K562 (cell line): ENCODE measurements around the gene TTBK1. TPM values are rescaled to one million over a fixed set of nuclear protein-coding genes. Genes with fewer than 3 reads are reported as not detected.

Experiments used
- ARHGAP35 ChIP-seq: fragments of 450-650 bp; IDR thresholded peaks from 2 replicates; pipeline ENCODE4 v1.6.1; 2018; ENCODE audit not compliant: partially characterized antibody
- CUX1 ChIP-seq: fragments of 200-800 bp; sonication (Bioruptor generic); IDR thresholded peaks from 2 replicates; pipeline ENCODE4 v1.6.1; 2016; ENCODE audit warnings: missing genetic modification characterization, missing compliant biosample characterization
- CXXC5 ChIP-seq: fragments of 250-450 bp; sonication (Bioruptor Pico); IDR thresholded peaks from 2 replicates; pipeline ENCODE4 v1.8.0; 2022; ENCODE audit warnings: inconsistent platforms, mild to moderate bottlenecking, moderate library complexity
- DDX20 ChIP-seq: fragments of 450-650 bp; IDR thresholded peaks from 2 replicates; pipeline ENCODE4 v1.6.1; 2016; ENCODE audit warnings: missing genetic modification characterization, low read depth, mild to moderate bottlenecking, missing compliant biosample characterization, moderate library complexity
- HDAC8 ChIP-seq: fragments of 450-650 bp; IDR thresholded peaks from 2 replicates; pipeline ENCODE4 v1.6.1; 2016; ENCODE audit warnings: mild to moderate bottlenecking, missing genetic modification characterization, moderate library complexity, missing compliant biosample characterization
- HNRNPK ChIP-seq: fragments of 200-400 bp; formaldehyde crosslinking; IDR thresholded peaks from one replicate; pipeline ENCODE4 v1.6.1; 2018; ENCODE audit warnings: mild to moderate bottlenecking, low read depth, low read length; ENCODE audit not compliant: poor library complexity, severe bottlenecking
- HNRNPUL1 ChIP-seq: fragments of 200-400 bp; formaldehyde crosslinking; IDR thresholded peaks from 2 replicates; pipeline ENCODE4 v1.6.1; 2017; ENCODE audit warnings: low read length
- HOXB6 ChIP-seq: fragments of 250-450 bp; sonication (Bioruptor Pico); IDR thresholded peaks from 2 replicates; pipeline ENCODE4 v1.5.1; 2022; ENCODE audit warnings: mild to moderate bottlenecking, borderline replicate concordance
- KLF13 ChIP-seq: fragments of 450-650 bp; IDR thresholded peaks from 2 replicates; pipeline ENCODE4 v1.6.1; 2016; ENCODE audit warnings: missing genetic modification characterization, low read depth, mild to moderate bottlenecking, missing compliant biosample characterization, moderate library complexity, borderline replicate concordance
- KLF16 ChIP-seq: IDR thresholded peaks from 2 replicates; pipeline ENCODE4 v1.6.1; 2016; ENCODE audit warnings: antibody characterized with exemption
- MCM5 ChIP-seq: fragments of 450-650 bp; IDR thresholded peaks from 2 replicates; pipeline ENCODE4 v1.6.1; 2016; ENCODE audit warnings: low read depth
- NFXL1 ChIP-seq: fragments of 450-650 bp; formaldehyde crosslinking; IDR thresholded peaks from 2 replicates; pipeline ENCODE4 v1.4.0; 2021; ENCODE audit warnings: mild to moderate bottlenecking
- POLR2AphosphoS2 ChIP-seq: IDR thresholded peaks from 2 replicates; pipeline ENCODE4 v1.6.1; 2012; ENCODE audit warnings: low read length, improper control_type of control experiment
- PRPF4 ChIP-seq: fragments of 200-400 bp; formaldehyde crosslinking; IDR thresholded peaks from one replicate; pipeline ENCODE4 v1.6.1; 2017; ENCODE audit warnings: low read length, low read depth, mild to moderate bottlenecking; ENCODE audit not compliant: insufficient read depth, poor library complexity, severe bottlenecking
- PTRF ChIP-seq: fragments of 450-650 bp; IDR thresholded peaks from 2 replicates; pipeline ENCODE4 v1.6.1; 2016; ENCODE audit warnings: mild to moderate bottlenecking, missing genetic modification characterization, missing compliant biosample characterization
- RCOR1 ChIP-seq, 2 experiments: IDR thresholded peaks; 2 replicates each; pipeline ENCODE4 v1.6.1; 2012; ENCODE audit warnings: low read depth in 2 of 2, low read length in 2 of 2, borderline replicate concordance in 1 of 2, improper control_type of control experiment in 1 of 2
- SMAD3 ChIP-seq: fragments of 450-650 bp; formaldehyde crosslinking; conservative IDR thresholded peaks from 2 replicates; pipeline ENCODE4 v1.4.0; 2020; ENCODE audit warnings: mild to moderate bottlenecking
- SMARCC2 ChIP-seq: fragments of 450-650 bp; IDR thresholded peaks from 2 replicates; pipeline ENCODE4 v1.6.1; 2017; ENCODE audit warnings: antibody characterized with exemption, moderate library complexity, mild to moderate bottlenecking, low read depth
- SRF ChIP-seq, 2 experiments: fragments of 250-450, 450-650 bp in 1 of 2; sonication (Bioruptor Pico) in 1 of 2; sonication (generic) in 1 of 2; formaldehyde crosslinking; IDR thresholded peaks; 2 replicates each; pipeline versions ENCODE4 v1.5.0 to v1.5.1; 2020 to 2022; ENCODE audit warnings: mild to moderate bottlenecking in 1 of 2, missing genetic modification reagents in 1 of 2
- TRIM25 ChIP-seq: fragments of 450-650 bp; IDR thresholded peaks from 2 replicates; pipeline ENCODE4 v1.7.0; 2016; ENCODE audit warnings: borderline replicate concordance
- XRCC4 ChIP-seq: IDR thresholded peaks from one replicate; pipeline ENCODE4 v1.6.1; 2011; ENCODE audit not compliant: insufficient read depth, insufficient read length; ENCODE audit errors: extremely low read depth
- ZNF274 ChIP-seq: IDR thresholded peaks from 2 replicates; pipeline ENCODE4 v1.6.1; 2011; ENCODE audit warnings: low read depth, mild to moderate bottlenecking, low read length, moderate library complexity, borderline replicate concordance
- polyA plus RNA-seq, 8 experiments: library from polyadenylated mRNA; depleted of rRNA in 4 of 8; stranded (reverse) in 5 of 8; unstranded in 3 of 8; fragments of >200 nt; fragmentation: Nextera tagmentation in 2 of 8; fragmentation: Illumina TruSeq in 1 of 8; extraction: Ambion mirVana in 2 of 8; extraction: Trizol in 1 of 8; gene quantifications; 2 replicates each; pipeline versions ENCODE4 v1.2.1 to v1.2.3, GENCODE V29; 2011 to 2014; ENCODE audit warnings: inconsistent platforms in 1 of 8, missing spikeins in 1 of 8
- total RNA-seq, 7 experiments: library from RNA; depleted of rRNA in 6 of 7; stranded (reverse); fragments of >200 nt in 6 of 7; fragmentation: Illumina TruSeq in 2 of 7; extraction: Trizol in 2 of 7; gene quantifications; 2 replicates each; pipeline versions ENCODE4 v1.2.1 to v1.2.3, GENCODE V29; 2011 to 2021; ENCODE audit warnings: low replicate concordance in 1 of 7

TTBK1 gene
- total and polyA plus RNA-seq, 9 of the 15 experiments (the other 6 are each of a cell fraction or from before 2014, with no cell fraction given): not detected

GRCh38 chr6:43267619-43268354, 24.5 kb downstream of the TTBK1 start (continued):
- TF ChIP-seq CUX1 (CRISPR knock-in tag) (no peak), HNRNPK (no peak), ARHGAP35 (no peak), MCM5 (no peak), HDAC8 (no peak), SMARCC2 (no peak), DDX20 (no peak), NFXL1 (CRISPR knock-in tag) (no peak), ZNF274 (no peak), SRF (CRISPR knock-in tag; IDR thresholded peaks at IDR 0.05) (peak in 1 of 2 experiments; percentile 26; a peak in 1 of 4 replicates), POLR2AphosphoS2 (no peak), HOXB6 (CRISPR knock-in tag) (no peak), KLF16 (0 out of 2 replicates have a peak, but pooled peaks have one; percentile 23), SMAD3 (CRISPR knock-in tag) (no peak), XRCC4 (no peak), HNRNPUL1 (no peak), RCOR1 (IDR thresholded peaks at IDR 0.05; ENCODE audit: borderline replicate concordance in 1 of 2, low read depth in 2 of 2, low read length in 2 of 2) (peak in 1 of 2 experiments; percentile 66; a peak in 2 of 4 replicates), PRPF4 (no peak), CXXC5 (CRISPR knock-in tag) (peak; percentile 49), KLF13 (tag) (no peak), PTRF (tag) (no peak), TRIM25 (0 out of 2 replicates have a peak, but pooled peaks have one; percentile 32)
